G401 (cell line): ENCODE data around the gene C1QTNF6. TPM values are rescaled to one million over a fixed set of nuclear protein-coding genes. Genes with fewer than 3 reads are reported as not detected.
"Not testable (repeated sequence)": the region's sequence is repeated elsewhere in the genome, so short reads cannot be mapped to it uniquely, and the experiment has no call there.

Source experiments
- DNase-seq: peaks from one replicate; pipeline ENCODE4 v3.0.0-alpha.2; 2015; ENCODE audit warnings: low spot score
- in situ Hi-C: cut with HindIII; loops from 2 replicates; pipeline ENCODE4 v1.10.0; 2016; ENCODE audit warnings: low sequenced_read_pairs, mixed read lengths
- total RNA-seq: library from RNA; depleted of rRNA; stranded (reverse); fragments of >200 nt; shearing (Covaris generic); gene quantifications from 2 replicates; pipeline ENCODE4 v1.2.3, GENCODE V29; 2014; rRNA removed

C1QTNF6 gene
- 5.0 and 6.7 TPM in 2 replicates for total RNA-seq

- DNase-seq, result no peak
- in situ Hi-C loops, result no loop called here
These were observed at the start of gene C1QTNF6 for GRCh38 chr22:37187891-37188761. TSS of gene C1QTNF6 (minus strand) at chr22:37188247. CDS start at chr22:37188213, 34 bp downstream.

GRCh38 chr22:37235897-37236607 is 48.0 kb upstream of the C1QTNF6 start:
- in situ Hi-C loops, result no loop called here
- DNase-seq, result no peak

GRCh38 chr22:37234736-37235711 is 47.0 kb upstream of the C1QTNF6 start:
- DNase-seq, result no peak
- in situ Hi-C loops, result no loop called here

DNA sequence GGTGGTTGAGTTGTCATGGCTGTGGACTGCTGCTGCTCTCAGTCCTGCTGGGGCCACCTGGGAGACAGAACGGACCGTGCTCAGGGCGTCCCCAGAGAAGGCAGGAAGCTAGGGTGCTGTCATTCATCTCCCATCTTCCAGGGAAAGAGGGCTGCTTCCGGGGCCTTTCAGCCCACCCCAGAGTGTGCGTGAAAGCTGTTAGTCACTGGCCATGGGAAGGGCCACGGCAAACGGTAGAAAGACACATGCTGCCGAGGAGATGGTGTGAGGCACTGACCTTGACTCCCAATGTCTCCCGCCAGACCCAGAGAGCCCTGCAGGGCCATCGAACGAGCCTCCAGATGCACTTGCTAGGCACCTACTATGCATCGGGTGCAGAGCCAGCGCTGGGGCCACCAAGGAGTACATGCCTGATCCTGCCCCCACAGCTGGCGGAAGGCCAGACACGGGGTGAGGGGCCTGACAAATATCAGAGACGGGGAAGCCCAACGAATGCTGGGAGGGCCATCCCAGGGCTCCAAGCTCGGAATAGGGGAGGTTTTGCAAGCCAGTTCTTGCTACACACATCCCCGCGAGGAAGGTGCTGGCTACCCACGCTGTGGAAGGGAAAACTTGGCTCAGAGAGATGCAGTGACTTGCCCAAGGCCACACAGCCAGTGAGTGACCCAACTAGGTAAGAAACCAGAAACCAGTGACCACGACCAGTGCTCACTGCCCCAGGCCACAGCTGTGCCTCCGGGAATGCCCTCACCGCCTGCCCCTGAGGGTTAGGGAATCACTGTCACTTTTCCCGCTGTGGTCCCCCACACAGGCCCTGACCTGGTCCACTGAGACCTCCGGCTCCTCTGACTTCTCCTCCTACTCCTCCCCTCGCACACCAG is 45.9 kb upstream of the C1QTNF6 start:
- DNase-seq, result no peak
- in situ Hi-C loops, result no loop called here

DNA sequence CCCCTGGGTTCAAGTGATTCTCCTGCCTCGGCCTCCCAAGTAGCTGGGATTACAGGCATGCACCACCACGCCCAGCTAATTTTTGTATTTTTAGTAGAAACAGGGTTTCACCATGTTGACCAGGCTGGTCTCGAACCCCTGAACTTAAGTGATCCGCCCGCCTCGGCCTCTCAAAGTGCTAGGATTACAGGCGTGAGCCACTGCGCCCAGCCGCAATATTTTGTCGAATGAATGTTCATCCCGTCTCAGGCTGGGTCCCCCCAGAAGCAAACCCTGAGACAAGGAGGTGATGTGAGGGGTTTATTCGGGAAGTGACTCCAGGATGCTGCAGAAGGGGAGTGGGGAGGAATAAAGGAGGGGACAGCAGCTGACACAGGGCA is 45.3 kb upstream of the C1QTNF6 start:
- in situ Hi-C loops, result not testable (repeated sequence)

GRCh38 chr22:37232140-37232998 is 44.3 kb upstream of the C1QTNF6 start:
- DNase-seq, result no peak
- in situ Hi-C loops, result no loop called here

More for the DNA sequence above, 45.3 kb upstream of the C1QTNF6 start:
- not testable (repeated sequence) for DNase-seq

DNA sequence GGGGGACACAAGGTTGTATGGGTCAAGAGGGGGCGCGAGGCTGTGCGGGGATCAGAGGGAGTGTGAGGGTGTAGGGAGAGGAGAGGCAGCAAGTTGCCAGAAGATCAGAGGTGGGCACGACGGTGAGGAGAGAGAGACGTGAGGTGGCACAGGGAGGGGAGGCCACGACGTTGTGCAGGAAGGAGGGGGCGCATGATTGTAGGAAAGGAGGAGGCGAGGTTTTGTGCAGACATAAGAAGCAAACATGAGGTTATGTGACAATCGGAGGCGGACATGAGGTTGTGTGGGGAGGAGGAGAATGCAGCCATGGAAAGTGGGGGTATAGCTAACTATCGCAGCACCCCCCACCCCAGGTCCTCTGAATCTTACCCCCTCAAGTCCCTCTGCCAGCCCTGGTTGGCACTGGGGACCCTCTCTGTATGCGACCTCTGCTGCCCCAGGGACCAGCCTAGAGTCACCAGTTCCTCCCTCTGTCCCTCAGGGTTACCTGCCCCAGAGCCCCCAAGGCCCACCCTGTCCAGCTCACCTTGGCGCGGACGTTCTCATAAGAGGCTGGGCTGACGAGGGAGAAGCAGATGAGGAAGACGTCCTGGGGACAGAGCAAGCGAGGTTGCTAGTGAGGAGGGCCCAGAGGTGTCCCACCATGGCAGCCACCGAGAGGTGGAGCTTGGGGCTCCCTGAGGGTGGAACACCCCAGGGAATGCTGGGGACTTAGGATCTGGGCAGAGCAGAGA is 43.5 kb upstream of the C1QTNF6 start:
- in situ Hi-C loops, result no loop called here
- DNase-seq, result no peak

GRCh38 chr22:37230673-37231405 is 42.8 kb upstream of the C1QTNF6 start:
- no peak for DNase-seq
- in situ Hi-C loops, result no loop called here

GRCh38 chr22:37229805-37230672 is 42.0 kb upstream of the C1QTNF6 start:
- in situ Hi-C loops, result no loop called here

DNA sequence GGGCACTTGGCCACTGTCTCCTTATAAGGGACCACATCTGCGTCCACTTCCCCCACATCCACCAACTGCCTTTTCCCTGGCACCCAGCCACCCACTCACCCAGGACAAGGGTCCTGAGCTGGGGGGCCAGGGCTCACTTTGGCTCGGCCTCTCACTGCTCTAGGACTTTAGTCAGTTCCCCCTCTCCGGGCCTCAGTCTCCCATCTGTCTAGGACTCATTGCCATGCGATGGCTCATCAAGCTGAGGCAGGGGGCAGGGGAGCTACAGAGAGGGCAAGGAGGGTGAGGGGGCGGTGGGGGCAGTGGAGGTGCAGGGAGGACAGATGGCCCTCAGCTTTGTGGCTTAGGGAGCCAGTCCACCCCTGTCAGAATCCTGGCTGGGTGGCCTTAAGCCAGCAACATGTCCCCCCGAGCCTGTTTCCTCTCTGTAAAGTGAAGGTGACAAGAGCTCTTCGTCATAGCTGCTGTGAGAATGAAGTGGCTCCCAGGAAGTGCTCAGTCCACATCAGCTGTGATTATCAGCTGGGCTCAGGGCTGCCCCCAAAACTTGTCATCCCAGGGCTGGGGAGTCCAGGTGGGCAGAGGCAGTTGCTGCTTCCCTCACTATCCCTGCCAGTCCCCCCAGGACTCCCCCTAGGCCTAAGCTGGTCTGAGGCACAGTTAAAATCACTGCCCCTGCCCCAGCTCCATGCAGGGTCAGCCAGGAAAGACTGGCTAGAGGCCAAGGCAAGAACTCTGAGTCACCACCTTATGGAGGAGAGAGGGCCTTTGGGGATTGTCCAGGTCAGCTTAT is 41.2 kb upstream of the C1QTNF6 start:
- no peak for DNase-seq
- in situ Hi-C loops, result no loop called here

More at GRCh38 chr22:37229805-37230672, 42.0 kb upstream of the C1QTNF6 start:
- no peak for DNase-seq

DNA sequence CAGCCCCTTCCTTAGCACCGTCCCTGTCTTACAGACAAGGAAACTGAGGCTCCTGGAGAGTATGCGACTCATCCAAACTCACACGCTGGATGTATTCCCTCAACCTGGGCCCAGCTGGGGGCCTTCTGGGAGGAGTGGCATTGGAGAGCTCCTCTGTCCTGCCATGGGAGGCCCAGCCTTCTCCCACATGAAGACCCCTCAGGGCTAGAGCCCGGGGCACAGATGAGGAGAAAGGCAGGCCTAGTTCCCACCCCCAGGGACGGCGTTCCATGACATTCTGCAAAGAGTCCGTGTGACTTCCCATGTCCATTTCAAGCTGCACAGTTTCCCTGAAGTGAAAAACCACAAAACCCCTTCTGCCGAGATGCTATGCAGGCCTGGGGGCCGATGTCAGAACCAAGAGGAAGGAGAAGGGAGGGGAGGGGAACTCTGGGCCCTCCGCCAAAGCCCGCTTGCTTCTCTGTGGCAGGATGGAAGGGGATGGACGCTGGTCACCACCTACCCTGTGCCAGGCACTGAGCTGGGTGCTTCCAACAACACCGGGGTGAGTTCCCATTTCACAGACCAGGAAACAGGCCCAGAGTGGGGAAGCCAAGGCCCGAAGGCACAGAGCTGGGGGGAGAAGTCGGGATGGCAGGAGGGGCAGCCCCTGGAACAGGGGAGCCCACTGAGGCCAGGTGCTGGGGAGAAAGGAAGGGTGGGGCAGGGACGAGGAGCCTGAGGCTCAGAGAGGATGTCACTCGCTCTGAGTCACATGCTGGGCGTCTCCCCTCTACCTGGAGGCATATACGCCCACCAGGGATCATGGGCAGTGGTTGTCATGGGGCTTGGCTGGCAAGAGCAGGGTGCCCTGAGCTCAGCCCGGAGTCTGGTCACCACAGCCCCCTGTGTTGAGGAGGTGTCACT is 40.3 kb upstream of the C1QTNF6 start:
- in situ Hi-C loops, result no loop called here
- DNase-seq, result no peak

DNA sequence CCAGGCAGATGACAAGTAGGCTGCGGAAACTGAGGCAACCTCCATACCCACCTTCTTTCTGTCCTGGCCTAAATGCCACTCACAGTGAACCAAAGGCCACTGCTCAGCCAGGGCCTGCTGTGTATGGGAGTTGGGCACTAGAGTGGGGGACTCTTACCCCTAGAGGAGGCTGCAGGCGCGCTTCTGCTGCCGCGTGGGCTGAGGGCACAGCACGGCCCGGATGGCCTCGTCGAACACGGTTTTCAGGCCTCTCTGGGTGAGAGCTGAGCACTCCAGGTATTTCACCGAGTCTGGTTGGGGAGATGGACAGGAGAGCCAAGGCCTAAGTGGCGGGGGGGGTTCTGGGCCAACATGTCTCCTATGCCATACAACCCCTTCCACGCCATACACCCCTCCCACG is 38.5 kb upstream of the C1QTNF6 start:
- DNase-seq, result no peak
- in situ Hi-C loops, result no loop called here

DNA sequence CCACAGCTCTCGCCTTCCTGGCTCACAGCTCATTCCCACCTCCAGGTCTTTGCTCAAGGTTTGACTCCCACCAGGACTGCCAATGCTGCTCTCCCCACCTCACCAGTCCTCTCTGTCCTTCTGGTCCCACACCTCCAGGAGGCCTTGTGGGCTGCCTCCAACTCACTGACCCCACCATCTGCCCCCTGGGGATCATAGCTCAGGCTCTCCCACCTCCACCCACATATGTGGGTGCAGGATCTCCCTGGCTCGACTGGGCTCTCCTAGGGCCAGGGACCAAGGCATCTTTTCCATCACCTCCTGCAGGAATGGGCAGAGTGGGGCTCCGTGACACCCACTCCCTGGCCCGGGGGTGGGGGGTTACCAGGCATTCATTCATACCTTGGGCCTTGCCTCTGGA is 38.0 kb upstream of the C1QTNF6 start:
- DNase-seq, result no peak
- in situ Hi-C loops, result no loop called here

DNA sequence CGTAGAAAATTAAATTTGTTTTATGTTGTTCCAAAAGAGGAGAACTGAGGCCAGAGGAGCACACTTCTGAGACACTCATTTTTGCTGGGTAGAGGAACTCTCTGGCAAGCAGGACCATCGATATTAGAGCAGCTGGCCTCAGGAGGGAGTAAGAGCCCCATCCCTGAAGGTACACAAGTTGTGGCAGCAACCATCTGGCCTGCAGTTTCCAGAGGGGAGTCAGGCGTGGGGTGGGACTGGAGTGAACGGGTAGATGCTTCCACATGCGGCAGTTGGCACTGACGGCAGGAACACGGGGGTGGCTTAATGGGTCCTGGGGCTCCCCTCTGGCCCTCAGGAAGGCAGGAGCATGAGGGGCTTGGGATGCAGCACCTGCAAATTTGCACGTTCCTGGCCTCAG is 37.4 kb upstream of the C1QTNF6 start:
- DNase-seq, result no peak
- in situ Hi-C loops, result no loop called here
